ENCODE data around the gene TMEM63B. TPM values are rescaled to one million over a fixed set of nuclear protein-coding genes. Genes with fewer than 3 reads are reported as not detected.
A peak's percentile ranks its signal among the peaks of the same experiment; 100 is the strongest.

TMEM63B gene
- polyA plus RNA-seq, 2 of the 4 experiments (the other 2 are of a cell fraction) = 21.6 to 24.0 TPM

DNA sequence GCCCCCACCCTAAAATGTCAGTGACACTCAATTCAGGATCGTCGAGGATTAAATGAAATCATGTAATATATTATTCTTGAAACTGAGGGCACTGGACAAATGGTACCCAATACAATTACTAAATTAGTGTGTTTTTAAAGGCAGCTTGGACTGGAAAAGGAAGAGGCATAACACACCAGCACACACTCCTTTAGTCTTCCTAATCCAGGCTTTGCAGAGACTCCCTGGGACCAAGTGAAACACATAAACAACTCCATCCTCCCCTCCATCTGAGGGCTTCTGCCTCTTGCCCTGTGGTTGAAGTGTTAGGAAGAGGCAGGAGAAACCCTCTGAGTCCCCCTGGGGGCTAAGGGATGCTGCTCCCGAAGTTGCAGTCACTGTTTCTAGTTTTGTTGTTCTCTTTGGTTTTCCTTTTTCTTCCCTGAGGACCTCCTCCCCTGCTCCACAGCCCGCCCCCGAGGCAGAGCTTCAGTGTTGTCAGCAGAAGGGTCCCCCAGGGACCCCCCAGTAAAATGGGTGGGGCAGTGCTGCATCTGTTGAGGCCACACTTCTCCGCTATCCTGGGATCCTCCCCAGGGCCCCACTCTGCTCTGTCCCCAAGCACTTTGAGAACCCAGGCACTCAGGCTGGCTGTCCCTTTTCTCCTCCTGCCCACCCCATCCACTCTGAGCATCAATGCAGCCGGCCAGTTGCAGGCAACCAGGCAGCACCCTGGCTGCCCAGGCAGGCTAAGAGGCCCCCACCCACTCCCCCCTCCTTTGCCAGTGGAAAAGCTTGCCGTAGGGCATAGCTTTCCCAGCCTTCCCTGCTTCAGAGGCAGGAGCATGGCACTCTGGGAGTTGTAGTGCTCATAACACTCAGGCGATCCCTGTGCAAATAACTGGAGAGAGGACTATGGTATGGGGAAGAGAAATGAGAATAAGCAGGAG, 5.9 kb downstream of the TMEM63B start (continued):
- TF ChIP-seq, protein P1, sequence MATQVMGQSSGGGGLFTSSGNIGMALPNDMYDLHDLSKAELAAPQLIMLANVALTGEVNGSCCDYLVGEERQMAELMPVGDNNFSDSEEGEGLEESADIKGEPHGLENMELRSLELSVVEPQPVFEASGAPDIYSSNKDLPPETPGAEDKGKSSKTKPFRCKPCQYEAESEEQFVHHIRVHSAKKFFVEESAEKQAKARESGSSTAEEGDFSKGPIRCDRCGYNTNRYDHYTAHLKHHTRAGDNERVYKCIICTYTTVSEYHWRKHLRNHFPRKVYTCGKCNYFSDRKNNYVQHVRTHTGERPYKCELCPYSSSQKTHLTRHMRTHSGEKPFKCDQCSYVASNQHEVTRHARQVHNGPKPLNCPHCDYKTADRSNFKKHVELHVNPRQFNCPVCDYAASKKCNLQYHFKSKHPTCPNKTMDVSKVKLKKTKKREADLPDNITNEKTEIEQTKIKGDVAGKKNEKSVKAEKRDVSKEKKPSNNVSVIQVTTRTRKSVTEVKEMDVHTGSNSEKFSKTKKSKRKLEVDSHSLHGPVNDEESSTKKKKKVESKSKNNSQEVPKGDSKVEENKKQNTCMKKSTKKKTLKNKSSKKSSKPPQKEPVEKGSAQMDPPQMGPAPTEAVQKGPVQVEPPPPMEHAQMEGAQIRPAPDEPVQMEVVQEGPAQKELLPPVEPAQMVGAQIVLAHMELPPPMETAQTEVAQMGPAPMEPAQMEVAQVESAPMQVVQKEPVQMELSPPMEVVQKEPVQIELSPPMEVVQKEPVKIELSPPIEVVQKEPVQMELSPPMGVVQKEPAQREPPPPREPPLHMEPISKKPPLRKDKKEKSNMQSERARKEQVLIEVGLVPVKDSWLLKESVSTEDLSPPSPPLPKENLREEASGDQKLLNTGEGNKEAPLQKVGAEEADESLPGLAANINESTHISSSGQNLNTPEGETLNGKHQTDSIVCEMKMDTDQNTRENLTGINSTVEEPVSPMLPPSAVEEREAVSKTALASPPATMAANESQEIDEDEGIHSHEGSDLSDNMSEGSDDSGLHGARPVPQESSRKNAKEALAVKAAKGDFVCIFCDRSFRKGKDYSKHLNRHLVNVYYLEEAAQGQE (IDR thresholded peaks at IDR 0.05) = no peak

DNA sequence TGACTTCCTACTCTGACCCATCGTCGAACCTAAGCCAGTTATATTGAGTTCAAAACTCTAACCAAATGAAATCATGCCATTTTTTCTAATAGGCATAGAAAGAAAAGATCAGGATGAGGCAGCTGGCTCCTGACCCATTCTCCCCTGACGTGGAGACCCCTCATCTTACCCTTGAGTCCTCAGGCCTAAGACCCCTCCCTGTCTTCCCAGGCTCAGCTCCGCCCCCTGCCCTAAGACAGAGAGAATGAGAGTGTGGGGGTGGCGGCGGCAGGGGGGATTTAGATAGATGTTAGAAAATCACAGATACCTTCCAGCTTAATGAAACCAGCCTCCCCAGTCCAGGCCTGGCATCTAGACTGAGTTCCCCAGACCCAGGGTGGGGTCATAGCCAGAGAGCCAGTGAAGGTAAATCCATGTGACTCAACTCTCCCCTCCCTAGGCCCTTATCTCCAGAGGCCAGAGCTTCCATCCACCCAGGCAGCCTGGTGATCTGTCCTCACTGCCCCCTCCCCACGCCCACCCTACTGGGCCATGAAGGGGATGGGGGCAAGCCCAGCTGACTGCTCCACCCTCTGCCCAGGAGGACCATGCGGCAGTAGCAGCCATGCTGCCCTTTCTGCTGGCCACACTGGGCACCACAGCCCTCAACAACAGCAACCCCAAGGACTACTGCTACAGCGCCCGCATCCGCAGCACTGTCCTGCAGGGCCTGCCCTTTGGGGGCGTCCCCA, 6.8 kb downstream of the TMEM63B start:
- ChIA-PET POLR2A (interaction anchor here (1.0 kb wide), 1 partner anchor 113 kb away, joined by 4 read pairs; the partner anchor contains the start of gene HSP90AB1), CTCF (interaction anchor here (1.1 to 2.1 kb wide), 3 partner anchors 17 to 38 kb away, joined by 3 to 12 read pairs (median 4); no protein-coding TSS in a partner anchor)
- WGBS (ENCODE audit: missing lambda C conversion rate) = 80% methylated on average over 12 of the region's 12 CpGs
- no peak overlapping the region for H3K27ac ChIP-seq
- H3K4me1 ChIP-seq = peaks cover 11% of the 10 kb centered on the region; the same call in 2 of the 3 replicates
- peak overlapping the region; percentile 47; the same call in 2 of the 3 replicates for H3K4me2 ChIP-seq
- H3K4me3 ChIP-seq = no peak overlapping the region
- H3K9me3 ChIP-seq = no peaks in the 10 kb centered on the region
- no peak for ATAC-seq
- FAIRE-seq = no peak
- TF ChIP-seq TP53 (CRISPR knock-in tag; IDR thresholded peaks at IDR 0.05) = no peak
- TF ChIP-seq, protein P2, sequence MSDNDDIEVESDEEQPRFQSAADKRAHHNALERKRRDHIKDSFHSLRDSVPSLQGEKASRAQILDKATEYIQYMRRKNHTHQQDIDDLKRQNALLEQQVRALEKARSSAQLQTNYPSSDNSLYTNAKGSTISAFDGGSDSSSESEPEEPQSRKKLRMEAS (IDR thresholded peaks at IDR 0.05) = no peak
- no peak for TF ChIP-seq CBX8 (IDR thresholded peaks at IDR 0.05)
- TF ChIP-seq CBX2 (IDR thresholded peaks at IDR 0.05; ENCODE audit: borderline replicate concordance, low read depth) = no peak
- no peak for TF ChIP-seq JUNB (IDR thresholded peaks at IDR 0.05)
- TF ChIP-seq, protein P3, sequence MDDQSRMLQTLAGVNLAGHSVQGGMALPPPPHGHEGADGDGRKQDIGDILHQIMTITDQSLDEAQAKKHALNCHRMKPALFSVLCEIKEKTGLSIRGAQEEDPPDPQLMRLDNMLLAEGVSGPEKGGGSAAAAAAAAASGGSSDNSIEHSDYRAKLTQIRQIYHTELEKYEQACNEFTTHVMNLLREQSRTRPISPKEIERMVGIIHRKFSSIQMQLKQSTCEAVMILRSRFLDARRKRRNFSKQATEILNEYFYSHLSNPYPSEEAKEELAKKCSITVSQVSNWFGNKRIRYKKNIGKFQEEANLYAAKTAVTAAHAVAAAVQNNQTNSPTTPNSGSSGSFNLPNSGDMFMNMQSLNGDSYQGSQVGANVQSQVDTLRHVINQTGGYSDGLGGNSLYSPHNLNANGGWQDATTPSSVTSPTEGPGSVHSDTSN (IDR thresholded peaks at IDR 0.05) = no peak
- TF ChIP-seq CEBPB (IDR thresholded peaks at IDR 0.05) = no peak
- TF ChIP-seq, protein P1 (IDR thresholded peaks at IDR 0.05) = no peak
- TF ChIP-seq, protein P4, sequence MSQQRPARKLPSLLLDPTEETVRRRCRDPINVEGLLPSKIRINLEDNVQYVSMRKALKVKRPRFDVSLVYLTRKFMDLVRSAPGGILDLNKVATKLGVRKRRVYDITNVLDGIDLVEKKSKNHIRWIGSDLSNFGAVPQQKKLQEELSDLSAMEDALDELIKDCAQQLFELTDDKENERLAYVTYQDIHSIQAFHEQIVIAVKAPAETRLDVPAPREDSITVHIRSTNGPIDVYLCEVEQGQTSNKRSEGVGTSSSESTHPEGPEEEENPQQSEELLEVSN (IDR thresholded peaks at IDR 0.05; ENCODE audit: borderline replicate concordance, low read depth) = no peak
- DNase-seq (ENCODE audit: low read depth in 1 of 2, low spot score in 1 of 2) = no peak
